H1 (cell line): ENCODE measurements around the gene CPED1. TPM values are rescaled to one million over a fixed set of nuclear protein-coding genes. Genes with fewer than 3 reads are reported as not detected.

Experiments
- CHD2 ChIP-seq: IDR thresholded peaks from 2 replicates; pipeline ENCODE4 v1.6.1; 2012; ENCODE audit warnings: low read length, improper control_type of control experiment
- KDM1A ChIP-seq: fragments of 200-600, 300-600 bp; sonication (generic); IDR thresholded peaks from 2 replicates; pipeline ENCODE4 v1.7.1; 2016; ENCODE audit warnings: mild to moderate bottlenecking, low read length, borderline replicate concordance
- POU5F1 ChIP-seq: IDR thresholded peaks from 2 replicates; pipeline ENCODE4 v1.6.1; 2011; ENCODE audit warnings: low read depth, mild to moderate bottlenecking, low read length, moderate library complexity
- polyA plus RNA-seq, 7 experiments: library from polyadenylated mRNA; depleted of rRNA in 3 of 7; stranded (reverse) in 5 of 7; unstranded in 2 of 7; fragments of >200 nt in 5 of 7; fragments of 200-250 nt in 2 of 7; gene quantifications; 1 replicate in 5 of 7; 2 replicates in 1 of 7; 4 replicates in 1 of 7; pipeline versions ENCODE4 v1.2.1 to v1.2.3, GENCODE V29; 2011 to 2013; ENCODE audit warnings: missing spikeins in 2 of 7, mixed read lengths in 2 of 7
- total RNA-seq: library from RNA; stranded (reverse); fragmentation: NEBNext Ultra II Directional; extraction: Animal tissue kit (Norgen Biotek cat#: 25700); gene quantifications from 2 replicates; pipeline ENCODE4 v1.2.1, GENCODE V29; 2021
- TF ChIP-seq, protein P1 (sequence below): fragments of 300-600 bp; sonication (generic); IDR thresholded peaks from 2 replicates; pipeline ENCODE4 v1.7.1; 2012; ENCODE audit warnings: low read length, moderate library complexity, mild to moderate bottlenecking, inconsistent platforms; ENCODE audit not compliant: insufficient replicate concordance

Gene CPED1
- total and polyA plus RNA-seq, 2 of the 8 experiments (the other 6 are each of a cell fraction or from before 2014, with no cell fraction given): 0.08 to 0.39 TPM

DNA sequence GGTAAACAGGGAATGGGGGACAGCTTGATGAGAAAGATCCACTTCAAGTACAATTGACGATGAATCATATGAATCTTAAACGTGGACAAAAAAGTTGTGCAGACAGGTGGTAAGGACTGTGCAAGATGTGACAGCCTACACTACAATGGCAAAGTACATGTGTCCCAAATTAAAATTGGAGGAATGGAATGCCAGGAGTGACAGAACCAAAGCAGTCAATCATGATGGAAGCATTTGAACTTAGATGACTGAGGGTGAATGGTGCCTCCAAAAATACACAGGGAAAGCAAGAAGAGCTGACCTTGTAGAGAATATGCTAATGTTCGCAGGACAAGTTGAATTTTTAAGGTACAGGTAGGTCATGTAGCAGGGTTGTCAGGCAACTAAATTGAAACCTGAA lies 189.9 kb downstream of the CPED1 start (continued):
- TF ChIP-seq, protein P1, sequence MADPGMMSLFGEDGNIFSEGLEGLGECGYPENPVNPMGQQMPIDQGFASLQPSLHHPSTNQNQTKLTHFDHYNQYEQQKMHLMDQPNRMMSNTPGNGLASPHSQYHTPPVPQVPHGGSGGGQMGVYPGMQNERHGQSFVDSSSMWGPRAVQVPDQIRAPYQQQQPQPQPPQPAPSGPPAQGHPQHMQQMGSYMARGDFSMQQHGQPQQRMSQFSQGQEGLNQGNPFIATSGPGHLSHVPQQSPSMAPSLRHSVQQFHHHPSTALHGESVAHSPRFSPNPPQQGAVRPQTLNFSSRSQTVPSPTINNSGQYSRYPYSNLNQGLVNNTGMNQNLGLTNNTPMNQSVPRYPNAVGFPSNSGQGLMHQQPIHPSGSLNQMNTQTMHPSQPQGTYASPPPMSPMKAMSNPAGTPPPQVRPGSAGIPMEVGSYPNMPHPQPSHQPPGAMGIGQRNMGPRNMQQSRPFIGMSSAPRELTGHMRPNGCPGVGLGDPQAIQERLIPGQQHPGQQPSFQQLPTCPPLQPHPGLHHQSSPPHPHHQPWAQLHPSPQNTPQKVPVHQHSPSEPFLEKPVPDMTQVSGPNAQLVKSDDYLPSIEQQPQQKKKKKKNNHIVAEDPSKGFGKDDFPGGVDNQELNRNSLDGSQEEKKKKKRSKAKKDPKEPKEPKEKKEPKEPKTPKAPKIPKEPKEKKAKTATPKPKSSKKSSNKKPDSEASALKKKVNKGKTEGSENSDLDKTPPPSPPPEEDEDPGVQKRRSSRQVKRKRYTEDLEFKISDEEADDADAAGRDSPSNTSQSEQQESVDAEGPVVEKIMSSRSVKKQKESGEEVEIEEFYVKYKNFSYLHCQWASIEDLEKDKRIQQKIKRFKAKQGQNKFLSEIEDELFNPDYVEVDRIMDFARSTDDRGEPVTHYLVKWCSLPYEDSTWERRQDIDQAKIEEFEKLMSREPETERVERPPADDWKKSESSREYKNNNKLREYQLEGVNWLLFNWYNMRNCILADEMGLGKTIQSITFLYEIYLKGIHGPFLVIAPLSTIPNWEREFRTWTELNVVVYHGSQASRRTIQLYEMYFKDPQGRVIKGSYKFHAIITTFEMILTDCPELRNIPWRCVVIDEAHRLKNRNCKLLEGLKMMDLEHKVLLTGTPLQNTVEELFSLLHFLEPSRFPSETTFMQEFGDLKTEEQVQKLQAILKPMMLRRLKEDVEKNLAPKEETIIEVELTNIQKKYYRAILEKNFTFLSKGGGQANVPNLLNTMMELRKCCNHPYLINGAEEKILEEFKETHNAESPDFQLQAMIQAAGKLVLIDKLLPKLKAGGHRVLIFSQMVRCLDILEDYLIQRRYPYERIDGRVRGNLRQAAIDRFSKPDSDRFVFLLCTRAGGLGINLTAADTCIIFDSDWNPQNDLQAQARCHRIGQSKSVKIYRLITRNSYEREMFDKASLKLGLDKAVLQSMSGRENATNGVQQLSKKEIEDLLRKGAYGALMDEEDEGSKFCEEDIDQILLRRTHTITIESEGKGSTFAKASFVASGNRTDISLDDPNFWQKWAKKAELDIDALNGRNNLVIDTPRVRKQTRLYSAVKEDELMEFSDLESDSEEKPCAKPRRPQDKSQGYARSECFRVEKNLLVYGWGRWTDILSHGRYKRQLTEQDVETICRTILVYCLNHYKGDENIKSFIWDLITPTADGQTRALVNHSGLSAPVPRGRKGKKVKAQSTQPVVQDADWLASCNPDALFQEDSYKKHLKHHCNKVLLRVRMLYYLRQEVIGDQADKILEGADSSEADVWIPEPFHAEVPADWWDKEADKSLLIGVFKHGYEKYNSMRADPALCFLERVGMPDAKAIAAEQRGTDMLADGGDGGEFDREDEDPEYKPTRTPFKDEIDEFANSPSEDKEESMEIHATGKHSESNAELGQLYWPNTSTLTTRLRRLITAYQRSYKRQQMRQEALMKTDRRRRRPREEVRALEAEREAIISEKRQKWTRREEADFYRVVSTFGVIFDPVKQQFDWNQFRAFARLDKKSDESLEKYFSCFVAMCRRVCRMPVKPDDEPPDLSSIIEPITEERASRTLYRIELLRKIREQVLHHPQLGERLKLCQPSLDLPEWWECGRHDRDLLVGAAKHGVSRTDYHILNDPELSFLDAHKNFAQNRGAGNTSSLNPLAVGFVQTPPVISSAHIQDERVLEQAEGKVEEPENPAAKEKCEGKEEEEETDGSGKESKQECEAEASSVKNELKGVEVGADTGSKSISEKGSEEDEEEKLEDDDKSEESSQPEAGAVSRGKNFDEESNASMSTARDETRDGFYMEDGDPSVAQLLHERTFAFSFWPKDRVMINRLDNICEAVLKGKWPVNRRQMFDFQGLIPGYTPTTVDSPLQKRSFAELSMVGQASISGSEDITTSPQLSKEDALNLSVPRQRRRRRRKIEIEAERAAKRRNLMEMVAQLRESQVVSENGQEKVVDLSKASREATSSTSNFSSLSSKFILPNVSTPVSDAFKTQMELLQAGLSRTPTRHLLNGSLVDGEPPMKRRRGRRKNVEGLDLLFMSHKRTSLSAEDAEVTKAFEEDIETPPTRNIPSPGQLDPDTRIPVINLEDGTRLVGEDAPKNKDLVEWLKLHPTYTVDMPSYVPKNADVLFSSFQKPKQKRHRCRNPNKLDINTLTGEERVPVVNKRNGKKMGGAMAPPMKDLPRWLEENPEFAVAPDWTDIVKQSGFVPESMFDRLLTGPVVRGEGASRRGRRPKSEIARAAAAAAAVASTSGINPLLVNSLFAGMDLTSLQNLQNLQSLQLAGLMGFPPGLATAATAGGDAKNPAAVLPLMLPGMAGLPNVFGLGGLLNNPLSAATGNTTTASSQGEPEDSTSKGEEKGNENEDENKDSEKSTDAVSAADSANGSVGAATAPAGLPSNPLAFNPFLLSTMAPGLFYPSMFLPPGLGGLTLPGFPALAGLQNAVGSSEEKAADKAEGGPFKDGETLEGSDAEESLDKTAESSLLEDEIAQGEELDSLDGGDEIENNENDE: no peak
- TF ChIP-seq CHD2 (no peak), KDM1A (no peak), POU5F1 (no peak)
